ENCODE measurements around the gene EMSY. TPM values are rescaled to one million over a fixed set of nuclear protein-coding genes. Genes with fewer than 3 reads are reported as not detected.

The EMSY gene
- polyA plus RNA-seq, 1 donor from 2014 or later, result 25.0 TPM

- no peak overlapping the region for H3K4me2 ChIP-seq (ENCODE audit: low read length)
- peaks cover 3% of the 10 kb centered on the region for H3K79me2 ChIP-seq (replicated peaks; ENCODE audit: insufficient read depth, low read length)
- no peaks in the 10 kb centered on the region for H4K20me1 ChIP-seq (ENCODE audit: insufficient read depth)
- H3K9me3 ChIP-seq (ENCODE audit: low read length), result no peaks in the 10 kb centered on the region
- H3K27me3 ChIP-seq (ENCODE audit: insufficient read depth, low read depth, low read length), result no peaks in the 10 kb centered on the region
- no peak overlapping the region for H2AFZ ChIP-seq (ENCODE audit: low read depth, low read length)
- TF ChIP-seq SMC3 (conservative IDR thresholded peaks at IDR 0.05; ENCODE audit: poor library complexity) (no peak), MXI1 (conservative IDR thresholded peaks at IDR 0.05; ENCODE audit: poor library complexity, severe bottlenecking) (no peak), TAF1 (IDR thresholded peaks at IDR 0.05; ENCODE audit: low read depth) (no peak), POLR2AphosphoS5 (IDR thresholded peaks at IDR 0.05) (no peak)
- H3F3A ChIP-seq (ENCODE audit: insufficient read depth, low read length, poor library complexity, severe bottlenecking), result no peaks in the 10 kb centered on the region
- H3K27ac ChIP-seq (ENCODE audit: low read length), result no peak overlapping the region
- H3K9me2 ChIP-seq (ENCODE audit: insufficient read depth, low read length), result no peaks in the 10 kb centered on the region
- H3K9ac ChIP-seq (ENCODE audit: low read length), result no peak overlapping the region
- H3K4me3 ChIP-seq (ENCODE audit: low read length), result no peak overlapping the region
- peaks cover 8% of the 10 kb centered on the region for H3K36me3 ChIP-seq (ENCODE audit: insufficient read depth, low read length)
Observed at GRCh38 chr11:76495019-76495418, 50.2 kb downstream of the EMSY start.

DNA sequence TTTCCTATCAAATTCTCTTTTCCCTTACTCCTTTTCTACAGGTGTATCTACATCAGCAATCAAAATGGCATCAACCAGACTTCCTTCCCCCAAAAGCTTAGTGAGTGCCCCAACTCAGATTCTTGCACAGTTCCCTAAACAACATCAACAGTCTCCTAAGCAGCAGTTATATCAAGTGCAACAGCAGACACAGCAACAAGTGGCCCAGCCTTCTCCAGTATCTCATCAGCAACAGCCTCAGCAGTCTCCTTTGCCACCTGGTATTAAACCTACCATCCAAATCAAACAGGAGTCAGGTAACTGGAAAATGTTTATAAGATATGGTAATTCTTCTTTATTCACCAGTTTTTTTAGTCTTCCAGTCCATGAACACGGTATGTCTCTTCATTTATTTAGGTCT lies 51.4 kb downstream of the EMSY start:
- Histone ChIP-seq H3K4me2 (ENCODE audit: low read length) (no peak overlapping the region), H3F3A (ENCODE audit: insufficient read depth, low read length, poor library complexity, severe bottlenecking) (no peaks in the 10 kb centered on the region), H3K79me2 (replicated peaks; ENCODE audit: insufficient read depth, low read length) (peaks cover 3% of the 10 kb centered on the region), H3K27me3 (ENCODE audit: insufficient read depth, low read depth, low read length) (no peaks in the 10 kb centered on the region), H3K36me3 (ENCODE audit: insufficient read depth, low read length) (peaks cover 15% of the 10 kb centered on the region), H3K9me3 (ENCODE audit: low read length) (no peaks in the 10 kb centered on the region), H3K9me2 (ENCODE audit: insufficient read depth, low read length) (no peaks in the 10 kb centered on the region), H2AFZ (ENCODE audit: low read depth, low read length) (no peak overlapping the region), H3K9ac (ENCODE audit: low read length) (no peak overlapping the region), H3K4me3 (ENCODE audit: low read length) (no peak overlapping the region), H3K27ac (ENCODE audit: low read length) (no peak overlapping the region), H4K20me1 (ENCODE audit: insufficient read depth) (no peaks in the 10 kb centered on the region)
- TF ChIP-seq, protein P1, sequence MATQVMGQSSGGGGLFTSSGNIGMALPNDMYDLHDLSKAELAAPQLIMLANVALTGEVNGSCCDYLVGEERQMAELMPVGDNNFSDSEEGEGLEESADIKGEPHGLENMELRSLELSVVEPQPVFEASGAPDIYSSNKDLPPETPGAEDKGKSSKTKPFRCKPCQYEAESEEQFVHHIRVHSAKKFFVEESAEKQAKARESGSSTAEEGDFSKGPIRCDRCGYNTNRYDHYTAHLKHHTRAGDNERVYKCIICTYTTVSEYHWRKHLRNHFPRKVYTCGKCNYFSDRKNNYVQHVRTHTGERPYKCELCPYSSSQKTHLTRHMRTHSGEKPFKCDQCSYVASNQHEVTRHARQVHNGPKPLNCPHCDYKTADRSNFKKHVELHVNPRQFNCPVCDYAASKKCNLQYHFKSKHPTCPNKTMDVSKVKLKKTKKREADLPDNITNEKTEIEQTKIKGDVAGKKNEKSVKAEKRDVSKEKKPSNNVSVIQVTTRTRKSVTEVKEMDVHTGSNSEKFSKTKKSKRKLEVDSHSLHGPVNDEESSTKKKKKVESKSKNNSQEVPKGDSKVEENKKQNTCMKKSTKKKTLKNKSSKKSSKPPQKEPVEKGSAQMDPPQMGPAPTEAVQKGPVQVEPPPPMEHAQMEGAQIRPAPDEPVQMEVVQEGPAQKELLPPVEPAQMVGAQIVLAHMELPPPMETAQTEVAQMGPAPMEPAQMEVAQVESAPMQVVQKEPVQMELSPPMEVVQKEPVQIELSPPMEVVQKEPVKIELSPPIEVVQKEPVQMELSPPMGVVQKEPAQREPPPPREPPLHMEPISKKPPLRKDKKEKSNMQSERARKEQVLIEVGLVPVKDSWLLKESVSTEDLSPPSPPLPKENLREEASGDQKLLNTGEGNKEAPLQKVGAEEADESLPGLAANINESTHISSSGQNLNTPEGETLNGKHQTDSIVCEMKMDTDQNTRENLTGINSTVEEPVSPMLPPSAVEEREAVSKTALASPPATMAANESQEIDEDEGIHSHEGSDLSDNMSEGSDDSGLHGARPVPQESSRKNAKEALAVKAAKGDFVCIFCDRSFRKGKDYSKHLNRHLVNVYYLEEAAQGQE (IDR thresholded peaks at IDR 0.05; ENCODE audit: borderline replicate concordance), result no peak
- TF ChIP-seq POLR2AphosphoS5 (IDR thresholded peaks at IDR 0.05) (no peak), MXI1 (conservative IDR thresholded peaks at IDR 0.05; ENCODE audit: poor library complexity, severe bottlenecking) (no peak), SMC3 (conservative IDR thresholded peaks at IDR 0.05; ENCODE audit: poor library complexity) (no peak), EP300 (conservative IDR thresholded peaks at IDR 0.05; ENCODE audit: poor library complexity, severe bottlenecking) (no peak), EZH2 (IDR thresholded peaks at IDR 0.05; ENCODE audit: borderline replicate concordance, insufficient read depth, low read length, poor library complexity, severe bottlenecking) (no peak), RAD21 (conservative IDR thresholded peaks at IDR 0.05) (no peak), TAF1 (IDR thresholded peaks at IDR 0.05; ENCODE audit: low read depth) (no peak)
- TF ChIP-seq, protein P2, sequence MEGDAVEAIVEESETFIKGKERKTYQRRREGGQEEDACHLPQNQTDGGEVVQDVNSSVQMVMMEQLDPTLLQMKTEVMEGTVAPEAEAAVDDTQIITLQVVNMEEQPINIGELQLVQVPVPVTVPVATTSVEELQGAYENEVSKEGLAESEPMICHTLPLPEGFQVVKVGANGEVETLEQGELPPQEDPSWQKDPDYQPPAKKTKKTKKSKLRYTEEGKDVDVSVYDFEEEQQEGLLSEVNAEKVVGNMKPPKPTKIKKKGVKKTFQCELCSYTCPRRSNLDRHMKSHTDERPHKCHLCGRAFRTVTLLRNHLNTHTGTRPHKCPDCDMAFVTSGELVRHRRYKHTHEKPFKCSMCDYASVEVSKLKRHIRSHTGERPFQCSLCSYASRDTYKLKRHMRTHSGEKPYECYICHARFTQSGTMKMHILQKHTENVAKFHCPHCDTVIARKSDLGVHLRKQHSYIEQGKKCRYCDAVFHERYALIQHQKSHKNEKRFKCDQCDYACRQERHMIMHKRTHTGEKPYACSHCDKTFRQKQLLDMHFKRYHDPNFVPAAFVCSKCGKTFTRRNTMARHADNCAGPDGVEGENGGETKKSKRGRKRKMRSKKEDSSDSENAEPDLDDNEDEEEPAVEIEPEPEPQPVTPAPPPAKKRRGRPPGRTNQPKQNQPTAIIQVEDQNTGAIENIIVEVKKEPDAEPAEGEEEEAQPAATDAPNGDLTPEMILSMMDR (IDR thresholded peaks at IDR 0.05; ENCODE audit: poor library complexity, severe bottlenecking), result no peak
